Fibroblast of skin of left quadriceps (primary cell): Measurements from ENCODE around the gene LAMA3.

Source experiments
- DNase-seq, 2 experiments: peaks; one replicate each; pipeline ENCODE4 v3.0.0-alpha.2; 2013; ENCODE audit warnings: low read depth in 2 of 2

LAMA3 gene

GRCh38 chr18:23968638-23969604 is 279.7 kb downstream of the LAMA3 start:
- no peak for DNase-seq

- DNase-seq = no peak
Observed at GRCh38 chr18:23969664-23970063, 280.4 kb downstream of the LAMA3 start.

GRCh38 chr18:23970161-23971096 is 281.2 kb downstream of the LAMA3 start:
- no peak for DNase-seq

GRCh38 chr18:23971097-23971440 is 281.8 kb downstream of the LAMA3 start:
- DNase-seq = no peak

GRCh38 chr18:23971666-23972230 is 282.5 kb downstream of the LAMA3 start:
- DNase-seq = no peak

GRCh38 chr18:23972453-23972852 is 283.2 kb downstream of the LAMA3 start:
- DNase-seq = no peak

- no peak for DNase-seq
Observed at GRCh38 chr18:23977103-23977502, 287.9 kb downstream of the LAMA3 start.

GRCh38 chr18:23977719-23978483 is 288.6 kb downstream of the LAMA3 start:
- no peak for DNase-seq

- DNase-seq = no peak
Observed at GRCh38 chr18:23981369-23981980, 292.2 kb downstream of the LAMA3 start.

GRCh38 chr18:23982155-23983079 is 293.2 kb downstream of the LAMA3 start:
- no peak for DNase-seq

- DNase-seq = no peak
Observed at GRCh38 chr18:23983112-23983511, 293.9 kb downstream of the LAMA3 start.

GRCh38 chr18:23986600-23987359 is 297.5 kb downstream of the LAMA3 start:
- no peak for DNase-seq

GRCh38 chr18:23990474-23991410 is 301.5 kb downstream of the LAMA3 start:
- no peak for DNase-seq

GRCh38 chr18:23992089-23992940 is 303.1 kb downstream of the LAMA3 start:
- peak in 1 of 2 experiments; percentile 17 for DNase-seq

GRCh38 chr18:23992941-23993280 is 303.7 kb downstream of the LAMA3 start:
- DNase-seq = no peak

GRCh38 chr18:23994361-23994902 is 305.2 kb downstream of the LAMA3 start:
- peak; percentile 82 for DNase-seq

- no peak for DNase-seq
Observed at GRCh38 chr18:23995180-23995579, 305.9 kb downstream of the LAMA3 start.
